GM23248 (cell line): ENCODE results near the gene GRID2IP.
"Not testable (repeated sequence)": the region's sequence is repeated elsewhere in the genome, so short reads cannot be mapped to it uniquely, and the experiment has no call there.

Experiments used
- EZH2 ChIP-seq: fragments of 200-600 bp; sonication (generic); IDR thresholded peaks from 2 replicates; pipeline ENCODE4 v1.6.1; 2018; ENCODE audit warnings: antibody characterized with exemption, mild to moderate bottlenecking; ENCODE audit not compliant: insufficient read depth, poor library complexity, severe bottlenecking
- EZH2phosphoT487 ChIP-seq: fragments of 200-600 bp; sonication (generic); IDR thresholded peaks from 2 replicates; pipeline ENCODE4 v1.6.1; 2018; ENCODE audit warnings: antibody characterized with exemption, moderate library complexity, mild to moderate bottlenecking, low read depth; ENCODE audit not compliant: insufficient read depth

GRCh38 chr7:6585746-6586432 lies 34.6 kb upstream of the GRID2IP start:
- not testable (repeated sequence) for TF ChIP-seq EZH2phosphoT487, EZH2
